Measurements from ENCODE around the gene CRIM1. TPM values are rescaled to one million over a fixed set of nuclear protein-coding genes. Genes with fewer than 3 reads are reported as not detected.

The CRIM1 gene
- total RNA-seq, 1 donor from 2014 or later: 0.58 TPM

- POLR2A ChIA-PET: no interaction called here
- no peak for DNase-seq
- intact Hi-C loops (cut with micrococcal nuclease): no loop called here
- no peaks in the 10 kb centered on the region for H3K4me1 Mint-ChIP-seq
- ATAC-seq (ENCODE audit: low read depth): no peak
- H3K9me3 Mint-ChIP-seq: no peaks in the 10 kb centered on the region
- H3K27ac Mint-ChIP-seq: no peak overlapping the region
- no peaks in the 10 kb centered on the region for H3K27me3 Mint-ChIP-seq
- TF ChIP-seq, protein P1, sequence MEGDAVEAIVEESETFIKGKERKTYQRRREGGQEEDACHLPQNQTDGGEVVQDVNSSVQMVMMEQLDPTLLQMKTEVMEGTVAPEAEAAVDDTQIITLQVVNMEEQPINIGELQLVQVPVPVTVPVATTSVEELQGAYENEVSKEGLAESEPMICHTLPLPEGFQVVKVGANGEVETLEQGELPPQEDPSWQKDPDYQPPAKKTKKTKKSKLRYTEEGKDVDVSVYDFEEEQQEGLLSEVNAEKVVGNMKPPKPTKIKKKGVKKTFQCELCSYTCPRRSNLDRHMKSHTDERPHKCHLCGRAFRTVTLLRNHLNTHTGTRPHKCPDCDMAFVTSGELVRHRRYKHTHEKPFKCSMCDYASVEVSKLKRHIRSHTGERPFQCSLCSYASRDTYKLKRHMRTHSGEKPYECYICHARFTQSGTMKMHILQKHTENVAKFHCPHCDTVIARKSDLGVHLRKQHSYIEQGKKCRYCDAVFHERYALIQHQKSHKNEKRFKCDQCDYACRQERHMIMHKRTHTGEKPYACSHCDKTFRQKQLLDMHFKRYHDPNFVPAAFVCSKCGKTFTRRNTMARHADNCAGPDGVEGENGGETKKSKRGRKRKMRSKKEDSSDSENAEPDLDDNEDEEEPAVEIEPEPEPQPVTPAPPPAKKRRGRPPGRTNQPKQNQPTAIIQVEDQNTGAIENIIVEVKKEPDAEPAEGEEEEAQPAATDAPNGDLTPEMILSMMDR (IDR thresholded peaks at IDR 0.05): no peak
- CTCF ChIA-PET: no interaction called here
- H3K4me3 Mint-ChIP-seq: no peak overlapping the region
- peaks cover 37% of the 10 kb centered on the region for H3K36me3 Mint-ChIP-seq (ENCODE audit: low read depth)
Observed at GRCh38 chr2:36545871-36546416, 190.4 kb downstream of the CRIM1 start.

DNA sequence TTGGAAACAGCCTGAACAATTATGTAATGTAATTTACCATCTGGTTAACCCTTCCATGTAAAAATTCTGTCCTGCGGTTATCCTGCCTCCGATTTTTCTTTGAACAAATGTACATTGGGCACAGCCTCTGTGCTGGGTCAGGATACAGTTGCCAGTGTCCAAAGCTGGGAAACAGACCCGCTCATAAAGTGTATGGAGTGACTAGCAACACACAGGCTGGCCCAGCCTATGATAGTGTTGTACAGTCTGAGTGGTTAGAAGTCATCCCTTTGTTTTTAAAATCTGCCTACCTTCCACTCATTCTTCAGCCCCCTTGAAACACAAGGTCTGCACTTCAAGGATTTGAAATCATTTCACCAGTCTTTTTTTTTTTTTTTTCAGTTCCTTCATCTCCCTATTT, 192.3 kb downstream of the CRIM1 start:
- intact Hi-C loops (cut with micrococcal nuclease): no loop called here
- POLR2A ChIA-PET: no interaction called here
- Mint-ChIP-seq H3K27me3 (no peaks in the 10 kb centered on the region), H3K27ac (no peak overlapping the region), H3K36me3 (ENCODE audit: low read depth) (peaks cover 55% of the 10 kb centered on the region), H3K4me3 (no peak overlapping the region), H3K4me1 (no peaks in the 10 kb centered on the region), H3K9me3 (no peaks in the 10 kb centered on the region)
- DNase-seq (no peak), ATAC-seq (ENCODE audit: low read depth) (no peak)
- CTCF ChIA-PET: no interaction called here
- TF ChIP-seq, protein P1 (IDR thresholded peaks at IDR 0.05): no peak

GRCh38 chr2:36549165-36549574, 193.6 kb downstream of the CRIM1 start:
- intact Hi-C loops (cut with micrococcal nuclease): no loop called here
- Mint-ChIP-seq H3K27ac (no peak overlapping the region), H3K4me3 (no peak overlapping the region), H3K36me3 (ENCODE audit: low read depth) (peaks cover 65% of the 10 kb centered on the region), H3K4me1 (no peaks in the 10 kb centered on the region), H3K9me3 (no peaks in the 10 kb centered on the region), H3K27me3 (no peaks in the 10 kb centered on the region)
- ATAC-seq (ENCODE audit: low read depth): no peak
- ChIA-PET POLR2A (no interaction called here), CTCF (no interaction called here)
- no peak for DNase-seq
- TF ChIP-seq, protein P1 (IDR thresholded peaks at IDR 0.05): no peak

DNA sequence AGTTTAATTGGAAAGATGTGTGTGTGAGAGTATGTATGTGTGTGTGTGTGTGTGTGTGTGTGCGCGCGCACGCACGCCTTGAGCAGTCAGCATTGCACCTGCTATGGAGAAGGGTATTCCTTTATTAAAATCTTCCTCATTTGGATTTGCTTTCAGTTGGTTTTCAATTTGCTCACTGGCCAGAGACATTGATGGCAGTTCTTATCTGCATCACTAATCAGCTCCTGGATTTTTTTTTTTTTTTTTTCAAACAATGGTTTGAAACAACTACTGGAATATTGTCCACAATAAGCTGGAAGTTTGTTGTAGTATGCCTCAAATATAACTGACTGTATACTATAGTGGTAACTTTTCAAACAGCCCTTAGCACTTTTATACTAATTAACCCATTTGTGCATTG, 194.4 kb downstream of the CRIM1 start:
- intact Hi-C loops (cut with micrococcal nuclease): no loop called here
- Mint-ChIP-seq H3K9me3 (no peaks in the 10 kb centered on the region), H3K4me3 (no peak overlapping the region), H3K27ac (no peak overlapping the region), H3K27me3 (no peaks in the 10 kb centered on the region), H3K4me1 (no peaks in the 10 kb centered on the region), H3K36me3 (ENCODE audit: low read depth) (peaks cover 71% of the 10 kb centered on the region)
- ChIA-PET CTCF (no interaction called here), POLR2A (interaction anchor here (0.7 kb wide), 1 partner anchor 37 kb away, joined by 3 read pairs; no protein-coding TSS in a partner anchor)
- no peak for DNase-seq
- TF ChIP-seq, protein P1 (IDR thresholded peaks at IDR 0.05): no peak
- ATAC-seq (ENCODE audit: low read depth): no peak

GRCh38 chr2:36553683-36554082, 198.1 kb downstream of the CRIM1 start:
- ChIA-PET POLR2A (no interaction called here), CTCF (no interaction called here)
- TF ChIP-seq, protein P1 (IDR thresholded peaks at IDR 0.05): no peak
- no peak overlapping the region for H3K4me3 Mint-ChIP-seq
- intact Hi-C loops (cut with micrococcal nuclease): no loop called here
- no peaks in the 10 kb centered on the region for H3K4me1 Mint-ChIP-seq
- H3K36me3 Mint-ChIP-seq (ENCODE audit: low read depth): peaks cover 76% of the 10 kb centered on the region
- no peaks in the 10 kb centered on the region for H3K9me3 Mint-ChIP-seq
- no peaks in the 10 kb centered on the region for H3K27me3 Mint-ChIP-seq
- ATAC-seq (ENCODE audit: low read depth) (no peak), DNase-seq (no peak)
- H3K27ac Mint-ChIP-seq: no peak overlapping the region
